Mesodermal cell (in vitro differentiated cells): ENCODE results near the gene ANO7.

ENCODE experiments used
- H3K27ac ChIP-seq: 2 replicates; pipeline ENCODE4 v1.7.0; 2013; ENCODE audit warnings: mild to moderate bottlenecking, low read depth, low read length, moderate library complexity; ENCODE audit not compliant: severe bottlenecking
- H3K36me3 ChIP-seq: 2 replicates; pipeline ENCODE4 v1.7.1; 2013; ENCODE audit warnings: mild to moderate bottlenecking, low read length, moderate library complexity; ENCODE audit not compliant: control insufficient read depth, insufficient read depth
- H3K4me1 ChIP-seq: one replicate; pipeline ENCODE4 v1.7.1; 2013; ENCODE audit warnings: mild to moderate bottlenecking, low read length; ENCODE audit not compliant: insufficient read depth, control insufficient read depth, poor library complexity, severe bottlenecking
- H3K4me3 ChIP-seq: 2 replicates; pipeline ENCODE4 v1.7.0; 2013; ENCODE audit warnings: low read length, control low read depth, mild to moderate bottlenecking; ENCODE audit not compliant: insufficient read depth, poor library complexity, severe bottlenecking; ENCODE audit errors: extremely low read depth
- H3K9me3 ChIP-seq: 2 replicates; pipeline ENCODE4 v1.7.1; 2013; ENCODE audit warnings: mild to moderate bottlenecking, low read length, moderate library complexity; ENCODE audit not compliant: control insufficient read depth
- WGBS, 2 experiments: methylation state at CpG; one replicate each; pipeline ENCODE4 v1.1.5; 2013; ENCODE audit warnings: missing lambda C conversion rate in 2 of 2; ENCODE audit not compliant: insufficient coverage in 2 of 2; 5-methylcytosine and 5-hydroxymethylcytosine counted together

The ANO7 gene

GRCh38 chr2:241149675-241149924 is 38.9 kb upstream of the ANO7 start:
- H3K9me3 ChIP-seq, result no peaks in the 10 kb centered on the region
- H3K27ac ChIP-seq, result peak overlapping the region; percentile 36
- peak overlapping the region; percentile 90 for H3K4me3 ChIP-seq
- WGBS, 2 experiments, result 1% methylated on average over 21 to 23 of the region's 23 CpGs
- peaks cover 9% of the 10 kb centered on the region for H3K4me1 ChIP-seq
- peaks cover 7% of the 10 kb centered on the region for H3K36me3 ChIP-seq

- H3K27ac ChIP-seq, result peak within 1 kb of the TSS; percentile 36
- 0% methylated on average over 69 to 72 of the region's 73 CpGs for WGBS, 2 experiments
Measured at GRCh38 chr2:241149925-241150659, 38.4 kb upstream of the ANO7 start, which contains the start of gene PPP1R7. Gene PPP1R7, plus strand, starts transcription at chr2:241150467. Its CDS starts 29 bp downstream, at chr2:241150496.

GRCh38 chr2:241150660-241151530 is 37.6 kb upstream of the ANO7 start:
- H3K4me3 ChIP-seq, result peak overlapping the region; percentile 90
- H3K4me1 ChIP-seq, result peaks cover 9% of the 10 kb centered on the region
- no peaks in the 10 kb centered on the region for H3K9me3 ChIP-seq
- peaks cover 7% of the 10 kb centered on the region for H3K36me3 ChIP-seq
- no peak overlapping the region for H3K27ac ChIP-seq
- 17 to 19% methylated on average over 35 to 36 of the region's 37 CpGs for WGBS, 2 experiments

More at GRCh38 chr2:241149925-241150659, 38.4 kb upstream of the ANO7 start, which contains the start of gene PPP1R7:
- Histone ChIP-seq H3K36me3 (peaks cover 7% of the 10 kb centered on the region), H3K4me3 (peak within 1 kb of the TSS; percentile 90), H3K4me1 (peaks cover 9% of the 10 kb centered on the region), H3K9me3 (no peaks in the 10 kb centered on the region)

GRCh38 chr2:241151934-241152660 is 36.4 kb upstream of the ANO7 start:
- 61 to 74% methylated on average over 7 of the region's 8 CpGs for WGBS, 2 experiments

GRCh38 chr2:241153616-241154015 is 34.9 kb upstream of the ANO7 start:
- Histone ChIP-seq H3K27ac (no peak overlapping the region), H3K9me3 (no peaks in the 10 kb centered on the region), H3K4me3 (no peak overlapping the region), H3K4me1 (peaks cover 9% of the 10 kb centered on the region), H3K36me3 (peaks cover 9% of the 10 kb centered on the region)
- WGBS, 2 experiments, result 90 to 97% methylated on average over 5 to 7 of the region's 7 CpGs

More at GRCh38 chr2:241151934-241152660, 36.4 kb upstream of the ANO7 start:
- Histone ChIP-seq H3K9me3 (no peaks in the 10 kb centered on the region), H3K4me1 (peaks cover 9% of the 10 kb centered on the region), H3K4me3 (no peak overlapping the region), H3K36me3 (peaks cover 7% of the 10 kb centered on the region), H3K27ac (no peak overlapping the region)

- Histone ChIP-seq H3K4me1 (peaks cover 9% of the 10 kb centered on the region), H3K27ac (no peak overlapping the region), H3K36me3 (peaks cover 19% of the 10 kb centered on the region), H3K4me3 (no peak overlapping the region), H3K9me3 (no peaks in the 10 kb centered on the region)
- 97 to 100% methylated on average over 4 of the region's 4 CpGs for WGBS, 2 experiments
Measured at GRCh38 chr2:241154915-241155314, 33.6 kb upstream of the ANO7 start.

GRCh38 chr2:241155936-241156335 is 32.5 kb upstream of the ANO7 start:
- H3K36me3 ChIP-seq, result peaks cover 25% of the 10 kb centered on the region
- WGBS, 2 experiments, result 33% methylated on average over 1 of the region's 1 CpG; no CpG with 5 or more reads in 1 of the 2 experiments

GRCh38 chr2:241156971-241157441 is 31.5 kb upstream of the ANO7 start:
- H3K27ac ChIP-seq, result no peak overlapping the region
- no CpG with 5 or more reads among the region's 5 CpGs for WGBS, 2 experiments
- peaks cover 33% of the 10 kb centered on the region for H3K36me3 ChIP-seq
- H3K4me1 ChIP-seq, result peaks cover 7% of the 10 kb centered on the region
- H3K4me3 ChIP-seq, result no peak overlapping the region
- H3K9me3 ChIP-seq, result no peaks in the 10 kb centered on the region

More at GRCh38 chr2:241155936-241156335, 32.5 kb upstream of the ANO7 start:
- no peak overlapping the region for H3K4me3 ChIP-seq
- no peak overlapping the region for H3K27ac ChIP-seq
- H3K4me1 ChIP-seq, result peaks cover 9% of the 10 kb centered on the region
- H3K9me3 ChIP-seq, result no peaks in the 10 kb centered on the region

- Histone ChIP-seq H3K4me3 (no peak overlapping the region), H3K27ac (no peak overlapping the region), H3K36me3 (peaks cover 34% of the 10 kb centered on the region), H3K9me3 (no peaks in the 10 kb centered on the region), H3K4me1 (peaks cover 3% of the 10 kb centered on the region)
- 89 to 93% methylated on average over 8 to 9 of the region's 9 CpGs for WGBS, 2 experiments
Measured at GRCh38 chr2:241157841-241158545, 30.5 kb upstream of the ANO7 start.

GRCh38 chr2:241158546-241158900 is 30.0 kb upstream of the ANO7 start:
- H3K4me1 ChIP-seq, result peaks cover 3% of the 10 kb centered on the region
- H3K36me3 ChIP-seq, result peaks cover 30% of the 10 kb centered on the region
- no peak overlapping the region for H3K27ac ChIP-seq
- H3K9me3 ChIP-seq, result no peaks in the 10 kb centered on the region
- H3K4me3 ChIP-seq, result no peak overlapping the region
- 83 to 85% methylated on average over 8 of the region's 8 CpGs for WGBS, 2 experiments
